Right atrium auricular region (tissue), 2 donors: ENCODE results near the gene NINJ1. TPM values are rescaled to one million over a fixed set of nuclear protein-coding genes. Genes with fewer than 3 reads are reported as not detected.

Experiments
- DNase-seq: peaks from one replicate; pipeline ENCODE4 v3.0.0-alpha.2; 2019; ENCODE audit warnings: low spot score
- H3K27ac ChIP-seq, 2 donors: fragments of 200-600 bp; sonication (generic); 1 replicate in 1 of 2; 2 replicates in 1 of 2; pipeline ENCODE4 v1.5.1; 2016 to 2019
- H3K27me3 ChIP-seq, 2 donors: fragments of 200-600 bp; sonication (generic); one replicate each; pipeline versions ENCODE4 v1.5.1 to v1.6.0; 2017 to 2019
- H3K36me3 ChIP-seq: fragments of 200-600 bp; sonication (generic); one replicate; pipeline ENCODE4 v1.5.1; 2016
- H3K4me1 ChIP-seq, 2 donors: fragments of 200-600 bp; sonication (generic); one replicate each; pipeline versions ENCODE4 v1.5.1 to v1.6.0; 2017 to 2019
- H3K4me3 ChIP-seq, 2 donors: fragments of 200-600 bp; sonication (generic); 1 replicate in 1 of 2; 2 replicates in 1 of 2; pipeline ENCODE4 v1.5.1; 2017 to 2019; ENCODE audit warnings: mild to moderate bottlenecking in 1 of 2, moderate library complexity in 1 of 2
- H3K9me3 ChIP-seq, 2 donors: fragments of 200-600 bp; sonication (generic); one replicate each; pipeline ENCODE4 v1.5.1; 2019
- CTCF ChIP-seq, 2 donors: fragments of 200-600 bp; sonication (generic); IDR thresholded peaks; one replicate each; pipeline ENCODE4 v1.5.1; 2019; ENCODE audit warnings: antibody characterized with exemption in 2 of 2
- total RNA-seq, 2 donors: library from RNA; depleted of rRNA; stranded (reverse); fragments of >200 nt; gene quantifications; one replicate each; pipeline ENCODE4 v1.1.0, GENCODE V29; 2016

The NINJ1 gene
- total RNA-seq, 2 donors from 2014 or later, result 65.5 to 89.4 TPM

- DNase-seq, result no peak
- Histone ChIP-seq H3K9me3 (no peaks in the 10 kb centered on the region), H3K27ac (no peak overlapping the region), H3K36me3 (no peaks in the 10 kb centered on the region), H3K27me3 (no peaks in the 10 kb centered on the region), H3K4me3 (no peak overlapping the region), H3K4me1 (peaks cover 0 to 10% of the 10 kb centered on the region in 2 donors)
- TF ChIP-seq CTCF (IDR thresholded peaks at IDR 0.05), result no peak
Observed at GRCh38 chr9:93166699-93167098, 32.6 kb upstream of the NINJ1 start.

GRCh38 chr9:93164085-93164484, 30.0 kb upstream of the NINJ1 start:
- peaks cover 0 to 32% of the 10 kb centered on the region in 2 donors for H3K4me1 ChIP-seq
- TF ChIP-seq CTCF (IDR thresholded peaks at IDR 0.05), result no peak
- no peaks in the 10 kb centered on the region for H3K9me3 ChIP-seq
- DNase-seq, result no peak
- H3K27ac ChIP-seq, result no peak overlapping the region
- H3K4me3 ChIP-seq, result no peak overlapping the region
- H3K36me3 ChIP-seq, result no peaks in the 10 kb centered on the region
- H3K27me3 ChIP-seq, result no peaks in the 10 kb centered on the region

GRCh38 chr9:93161786-93162562, 27.9 kb upstream of the NINJ1 start:
- H3K4me3 ChIP-seq, result no peak overlapping the region
- no peaks in the 10 kb centered on the region for H3K36me3 ChIP-seq
- no peaks in the 10 kb centered on the region for H3K9me3 ChIP-seq
- TF ChIP-seq CTCF (IDR thresholded peaks at IDR 0.05), result no peak
- H3K4me1 ChIP-seq, result peaks cover 0 to 32% of the 10 kb centered on the region in 2 donors
- no peak for DNase-seq
- H3K27ac ChIP-seq, result no peak overlapping the region
- no peaks in the 10 kb centered on the region for H3K27me3 ChIP-seq

DNA sequence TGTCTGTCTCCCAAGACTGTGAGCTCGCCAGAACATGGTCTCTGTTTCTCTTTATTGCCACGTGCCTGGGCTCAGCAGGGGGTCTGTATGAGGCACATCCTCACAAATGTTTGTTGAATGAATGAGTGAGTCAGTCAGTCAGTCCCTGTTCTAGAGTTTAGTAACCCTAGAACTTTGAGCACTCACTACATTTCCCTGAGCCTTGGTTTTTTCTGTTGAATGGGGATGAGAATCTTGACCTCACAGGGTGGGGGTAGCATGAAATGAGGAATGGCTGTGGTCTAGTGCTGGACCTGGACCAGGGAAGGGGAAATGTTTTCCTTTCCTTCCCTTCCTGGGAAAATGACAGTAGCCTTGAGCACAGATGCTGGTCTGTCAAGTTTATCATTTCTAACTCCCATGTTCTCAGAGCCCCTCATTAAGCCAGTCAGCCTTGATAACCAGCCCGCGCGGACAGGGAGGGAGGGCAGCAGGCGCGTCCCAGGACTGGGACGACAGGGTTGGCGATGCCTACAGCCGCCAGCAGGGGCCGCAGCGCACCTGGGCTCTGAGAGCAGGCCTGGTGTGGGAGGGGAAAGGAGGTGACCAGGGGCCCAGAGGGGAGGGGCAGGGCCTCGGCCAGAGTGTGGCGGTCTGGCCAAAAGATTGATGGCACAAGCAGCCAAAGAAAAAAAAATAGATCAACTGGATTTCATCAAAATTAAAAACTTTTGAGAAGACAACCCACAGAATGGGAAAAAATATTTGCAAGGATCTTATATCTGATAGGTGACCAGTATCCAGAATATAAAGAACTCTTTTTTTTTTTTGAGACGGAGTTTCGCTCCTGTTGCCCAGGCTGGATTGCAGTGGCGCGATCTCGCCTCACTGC, 25.8 kb upstream of the NINJ1 start:
- Histone ChIP-seq H3K9me3 (no peaks in the 10 kb centered on the region), H3K4me3 (no peak overlapping the region), H3K27me3 (no peaks in the 10 kb centered on the region), H3K36me3 (no peaks in the 10 kb centered on the region), H3K4me1 (peaks cover 0 to 32% of the 10 kb centered on the region in 2 donors), H3K27ac (no peak overlapping the region)
- TF ChIP-seq CTCF (IDR thresholded peaks at IDR 0.05), result peak; percentile 87 to 98
- DNase-seq, result peak; percentile 82

DNA sequence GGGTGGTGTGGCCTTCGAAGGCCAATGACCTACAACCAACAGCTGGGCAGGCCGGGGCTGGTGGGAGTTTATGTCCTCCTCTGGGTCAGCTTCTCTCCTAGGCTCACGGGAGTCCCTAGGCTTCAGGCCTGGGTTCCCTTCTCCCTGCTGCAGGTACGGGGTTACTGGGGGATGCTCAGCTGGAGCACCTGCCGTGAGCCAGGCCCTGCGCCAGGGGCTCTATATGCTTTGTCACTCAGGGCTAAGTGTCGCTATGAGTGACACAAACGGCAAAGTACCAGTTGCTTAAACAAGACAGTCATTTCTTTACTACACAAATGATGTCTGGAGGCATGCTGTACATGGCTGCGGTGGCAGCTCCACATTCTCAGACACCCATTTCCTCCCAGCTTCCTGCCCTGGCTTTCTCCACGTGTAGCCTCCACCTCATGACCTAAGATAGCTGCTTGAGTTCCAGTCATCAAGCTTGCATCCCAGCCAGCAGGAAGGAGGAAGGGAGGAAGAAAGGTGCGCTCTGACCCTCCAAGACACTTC, 22.5 kb upstream of the NINJ1 start:
- no peak for DNase-seq
- no peak overlapping the region for H3K4me3 ChIP-seq
- H3K27ac ChIP-seq, result no peak overlapping the region
- no peak for TF ChIP-seq CTCF (IDR thresholded peaks at IDR 0.05)
- H3K36me3 ChIP-seq, result no peaks in the 10 kb centered on the region
- no peaks in the 10 kb centered on the region for H3K27me3 ChIP-seq
- H3K9me3 ChIP-seq, result no peaks in the 10 kb centered on the region
- peaks cover 0 to 20% of the 10 kb centered on the region in 2 donors for H3K4me1 ChIP-seq
